HEK293 (cell line): ENCODE data around the gene CXCL14.
A peak's percentile ranks its signal among the peaks of the same experiment; 100 is the strongest.
"Not testable (repeated sequence)": the region's sequence is repeated elsewhere in the genome, so short reads cannot be mapped to it uniquely, and the experiment has no call there.

Experiments used
- CTCF ChIA-PET: fragments of 350-600 bp; formaldehyde crosslinking; extraction: SDS; loops from one replicate; lab custom pipeline; 2021; ENCODE audit warnings: antibody characterized with exemption; lab: Yijun Ruan, JAX
- POLR2A ChIA-PET: fragments of 300-600 bp; formaldehyde crosslinking; extraction: SDS; loops from one replicate; lab custom pipeline; 2020; ENCODE audit warnings: antibody characterized with exemption, inconsistent platforms; lab: Yijun Ruan, JAX
- H3K27ac ChIP-seq: fragments of 200-500 bp; sonication (Bioruptor generic); 2 replicates; pipeline ENCODE4 v1.5.1; 2014; ENCODE audit warnings: low read depth, low read length, control low read depth, inconsistent platforms; ENCODE audit errors: extremely low read depth
- H3K36me3 ChIP-seq, 2 experiments: fragments of 200-500 bp in 1 of 2; sonication (Bioruptor generic) in 1 of 2; 1 replicate in 1 of 2; 2 replicates in 1 of 2; pipeline ENCODE4 v1.5.1; 2014 to 2017; ENCODE audit warnings: inconsistent platforms in 2 of 2, low read length in 2 of 2; ENCODE audit not compliant: control insufficient read depth in 2 of 2, insufficient read depth in 1 of 2
- H3K4me1 ChIP-seq: fragments of 200-500 bp; sonication (Bioruptor generic); 2 replicates; pipeline ENCODE4 v1.5.1; 2014; ENCODE audit warnings: mild to moderate bottlenecking, low read length, inconsistent platforms; ENCODE audit not compliant: control insufficient read depth, insufficient read depth
- H3K4me3 ChIP-seq: 2 replicates; pipeline ENCODE4 v1.5.1; 2011; ENCODE audit warnings: low read depth, mild to moderate bottlenecking, control low read depth, low read length, moderate library complexity
- H3K9me3 ChIP-seq: fragments of 200-500 bp; sonication (Bioruptor generic); 2 replicates; pipeline ENCODE4 v1.5.1; 2014; ENCODE audit warnings: low read depth, low read length, inconsistent platforms; ENCODE audit not compliant: control insufficient read depth, insufficient read depth
- BCL11A ChIP-seq: fragments of 450-650 bp; formaldehyde crosslinking; IDR thresholded peaks from 2 replicates; pipeline ENCODE4 v1.5.1; 2016; ENCODE audit warnings: low read depth, missing biosample characterization, missing genetic modification characterization
- IKZF3 ChIP-seq: fragments of 450-650 bp; IDR thresholded peaks from 2 replicates; pipeline ENCODE4 v1.5.0; 2018; ENCODE audit warnings: missing biosample characterization, mild to moderate bottlenecking, missing genetic modification characterization, moderate library complexity
- KLF9 ChIP-seq: fragments of 450-650 bp; formaldehyde crosslinking; IDR thresholded peaks from 2 replicates; pipeline ENCODE4 v1.5.1; 2016; ENCODE audit warnings: missing biosample characterization, missing genetic modification characterization, low read depth
- OVOL3 ChIP-seq: fragments of 450-650 bp; formaldehyde crosslinking; IDR thresholded peaks from 2 replicates; pipeline ENCODE4 v1.5.1; 2016; ENCODE audit warnings: missing biosample characterization, missing genetic modification characterization
- SCRT2 ChIP-seq: fragments of 450-650 bp; formaldehyde crosslinking; IDR thresholded peaks from 2 replicates; pipeline ENCODE4 v1.5.1; 2016; ENCODE audit warnings: missing biosample characterization, missing genetic modification characterization
- SETDB1 ChIP-seq: IDR thresholded peaks from one replicate; pipeline ENCODE4 v1.6.1; 2017; ENCODE audit warnings: mild to moderate bottlenecking, low read length, moderate library complexity, mixed read lengths; ENCODE audit not compliant: insufficient read length
- TCF7L2 ChIP-seq: IDR thresholded peaks from 2 replicates; pipeline ENCODE4 v1.6.1; 2011; ENCODE audit warnings: low read depth, mild to moderate bottlenecking, inconsistent platforms, low read length, moderate library complexity, borderline replicate concordance
- ZBTB10 ChIP-seq: fragments of 450-650 bp; formaldehyde crosslinking; IDR thresholded peaks from 2 replicates; pipeline ENCODE4 v1.5.1; 2016; ENCODE audit warnings: missing biosample characterization, missing genetic modification characterization
- ZFHX2 ChIP-seq: fragments of 450-650 bp; formaldehyde crosslinking; conservative IDR thresholded peaks from 2 replicates; pipeline ENCODE4 v1.5.1; 2016; ENCODE audit warnings: missing biosample characterization, missing genetic modification characterization
- ZNF133 ChIP-seq: fragments of 450-650 bp; formaldehyde crosslinking; IDR thresholded peaks from 2 replicates; pipeline ENCODE4 v1.5.1; 2016; ENCODE audit warnings: missing biosample characterization, missing genetic modification characterization
- ZNF202 ChIP-seq: fragments of 450-650 bp; formaldehyde crosslinking; IDR thresholded peaks from 2 replicates; pipeline ENCODE4 v1.5.1; 2016; ENCODE audit warnings: missing biosample characterization, missing genetic modification characterization, borderline replicate concordance
- ZNF221 ChIP-seq: fragments of 450-650 bp; formaldehyde crosslinking; IDR thresholded peaks from 2 replicates; pipeline ENCODE4 v1.5.1; 2017; ENCODE audit warnings: missing biosample characterization, missing genetic modification characterization, borderline replicate concordance
- ZNF266 ChIP-seq: fragments of 450-650 bp; formaldehyde crosslinking; IDR thresholded peaks from 2 replicates; pipeline ENCODE4 v1.5.1; 2016; ENCODE audit warnings: missing biosample characterization, missing genetic modification characterization, low read depth
- ZNF311 ChIP-seq: fragments of 450-650 bp; formaldehyde crosslinking; IDR thresholded peaks from 2 replicates; pipeline ENCODE4 v1.5.1; 2017; ENCODE audit warnings: missing biosample characterization, missing genetic modification characterization, borderline replicate concordance
- ZNF341 ChIP-seq: fragments of 450-650 bp; formaldehyde crosslinking; IDR thresholded peaks from 2 replicates; pipeline ENCODE4; 2016; ENCODE audit warnings: low read depth, missing biosample characterization, missing genetic modification characterization
- ZNF37A ChIP-seq: fragments of 450-650 bp; IDR thresholded peaks from 2 replicates; pipeline ENCODE4 v1.5.1; 2018; ENCODE audit warnings: missing biosample characterization, missing genetic modification characterization
- ZNF391 ChIP-seq: fragments of 450-650 bp; formaldehyde crosslinking; IDR thresholded peaks from 2 replicates; pipeline ENCODE4 v1.5.1; 2016; ENCODE audit warnings: low read depth, missing biosample characterization, missing genetic modification characterization, borderline replicate concordance
- ZNF549 ChIP-seq: fragments of 450-650 bp; IDR thresholded peaks from 2 replicates; pipeline ENCODE4 v1.5.1; 2018; ENCODE audit warnings: missing biosample characterization, missing genetic modification characterization, mild to moderate bottlenecking, inconsistent platforms, moderate library complexity
- ZNF610 ChIP-seq: fragments of 450-650 bp; formaldehyde crosslinking; IDR thresholded peaks from 2 replicates; pipeline ENCODE4 v1.5.1; 2016; ENCODE audit warnings: missing biosample characterization, missing genetic modification characterization, borderline replicate concordance
- ZNF623 ChIP-seq: fragments of 450-650 bp; formaldehyde crosslinking; IDR thresholded peaks from 2 replicates; pipeline ENCODE4 v1.5.1; 2016; ENCODE audit warnings: missing biosample characterization, missing genetic modification characterization
- ZNF792 ChIP-seq: fragments of 450-650 bp; formaldehyde crosslinking; IDR thresholded peaks from 2 replicates; pipeline ENCODE4 v1.5.1; 2016; ENCODE audit warnings: missing biosample characterization, missing genetic modification characterization
- TF ChIP-seq, protein P1 (sequence below): fragments of 450-650 bp; formaldehyde crosslinking; IDR thresholded peaks from 2 replicates; pipeline ENCODE4 v1.5.1; 2017; ENCODE audit warnings: missing biosample characterization, mild to moderate bottlenecking, missing genetic modification characterization, moderate library complexity
- TF ChIP-seq, protein P2 (sequence below): fragments of 450-650 bp; formaldehyde crosslinking; IDR thresholded peaks from 2 replicates; pipeline ENCODE4 v1.5.1; 2016; ENCODE audit warnings: missing biosample characterization, missing genetic modification characterization

Gene CXCL14

GRCh38 chr5:135529576-135529975, 49.2 kb downstream of the CXCL14 start:
- H3K9me3 ChIP-seq, H3K36me3 ChIP-seq, H3K27ac ChIP-seq, H3K4me3 ChIP-seq, H3K4me1 ChIP-seq, POLR2A ChIA-PET: not testable (repeated sequence)
- peak; percentile 54 for TF ChIP-seq SETDB1
- CTCF ChIA-PET: interaction anchor here (0.6 to 1.6 kb wide), 4 partner anchors 23 to 578 kb away, joined by 3 to 4 read pairs (median 3); no protein-coding TSS in a partner anchor

DNA sequence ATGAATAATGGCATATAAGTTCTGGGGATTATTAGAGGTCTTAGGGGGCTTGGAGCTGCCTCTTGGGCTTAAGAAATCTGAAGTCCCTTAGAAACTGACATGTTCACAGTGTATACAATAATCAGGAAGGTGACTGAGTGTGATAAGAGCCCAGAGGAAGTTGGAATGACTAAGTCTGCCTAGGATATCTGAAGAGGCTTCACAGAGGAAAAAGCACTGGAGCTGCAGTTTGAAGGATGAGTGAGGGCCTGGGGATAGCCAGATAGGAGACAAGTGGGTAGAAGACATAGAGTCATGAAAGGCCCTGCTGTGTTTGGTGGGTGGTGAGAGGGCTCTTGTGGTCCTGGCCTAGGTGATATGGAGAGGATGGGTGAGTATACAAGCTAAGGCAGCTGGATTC, 51.9 kb downstream of the CXCL14 start:
- H3K4me1 ChIP-seq: no peaks in the 10 kb centered on the region
- ChIA-PET POLR2A (no interaction called here), CTCF (interaction anchor here (1.2 kb wide), 1 partner anchor 34 kb away, joined by 5 read pairs; no protein-coding TSS in a partner anchor)
- H3K4me3 ChIP-seq: no peak overlapping the region
- H3K36me3 ChIP-seq: no peaks in the 10 kb centered on the region
- no peaks in the 10 kb centered on the region for H3K9me3 ChIP-seq
- H3K27ac ChIP-seq: no peak overlapping the region
- TF ChIP-seq IKZF3 (tag by site-specific recombination) (no peak), SCRT2 (tag by site-specific recombination) (no peak), ZNF391 (tag by site-specific recombination) (no peak), KLF9 (tag by site-specific recombination) (no peak), BCL11A (tag by site-specific recombination) (no peak), ZNF341 (no peak), ZNF610 (tag by site-specific recombination) (no peak), ZNF623 (tag by site-specific recombination) (no peak), ZNF311 (tag by site-specific recombination) (no peak), OVOL3 (no peak)

- Histone ChIP-seq H3K4me1 (no peaks in the 10 kb centered on the region), H3K27ac (no peak overlapping the region), H3K4me3 (no peak overlapping the region), H3K9me3 (no peaks in the 10 kb centered on the region)
- POLR2A ChIA-PET: no interaction called here
- CTCF ChIA-PET: interaction anchor here (0.5 to 1.5 kb wide), 3 partner anchors 31 to 508 kb away, joined by 3 read pairs; no protein-coding TSS in a partner anchor
- no peak for TF ChIP-seq ZNF202
- no peak for TF ChIP-seq ZNF133
- TF ChIP-seq, protein P1, sequence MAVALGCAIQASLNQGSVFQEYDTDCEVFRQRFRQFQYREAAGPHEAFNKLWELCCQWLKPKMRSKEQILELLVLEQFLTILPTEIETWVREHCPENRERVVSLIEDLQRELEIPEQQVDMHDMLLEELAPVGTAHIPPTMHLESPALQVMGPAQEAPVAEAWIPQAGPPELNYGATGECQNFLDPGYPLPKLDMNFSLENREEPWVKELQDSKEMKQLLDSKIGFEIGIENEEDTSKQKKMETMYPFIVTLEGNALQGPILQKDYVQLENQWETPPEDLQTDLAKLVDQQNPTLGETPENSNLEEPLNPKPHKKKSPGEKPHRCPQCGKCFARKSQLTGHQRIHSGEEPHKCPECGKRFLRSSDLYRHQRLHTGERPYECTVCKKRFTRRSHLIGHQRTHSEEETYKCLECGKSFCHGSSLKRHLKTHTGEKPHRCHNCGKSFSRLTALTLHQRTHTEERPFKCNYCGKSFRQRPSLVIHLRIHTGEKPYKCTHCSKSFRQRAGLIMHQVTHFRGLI: no peak
- no peak for TF ChIP-seq KLF9 (tag by site-specific recombination)
- TF ChIP-seq, protein P2, sequence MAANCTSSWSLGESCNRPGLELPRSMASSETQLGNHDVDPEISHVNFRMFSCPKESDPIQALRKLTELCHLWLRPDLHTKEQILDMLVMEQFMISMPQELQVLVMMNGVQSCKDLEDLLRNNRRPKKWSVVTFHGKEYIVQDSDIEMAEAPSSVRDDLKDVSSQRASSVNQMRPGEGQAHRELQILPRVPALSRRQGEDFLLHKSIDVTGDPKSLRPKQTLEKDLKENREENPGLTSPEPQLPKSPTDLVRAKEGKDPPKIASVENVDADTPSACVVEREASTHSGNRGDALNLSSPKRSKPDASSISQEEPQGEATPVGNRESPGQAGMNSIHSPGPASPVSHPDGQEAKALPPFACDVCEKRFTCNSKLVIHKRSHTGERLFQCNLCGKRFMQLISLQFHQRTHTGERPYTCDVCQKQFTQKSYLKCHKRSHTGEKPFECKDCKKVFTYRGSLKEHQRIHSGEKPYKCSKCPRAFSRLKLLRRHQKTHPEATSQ (tag by site-specific recombination): no peak
- TF ChIP-seq TCF7L2: no peak
- TF ChIP-seq ZNF266 (tag by site-specific recombination): no peak
- no peak for TF ChIP-seq ZNF792 (tag by site-specific recombination)
- no peak for TF ChIP-seq ZBTB10 (tag by site-specific recombination)
- no peak for TF ChIP-seq IKZF3 (tag by site-specific recombination)
- TF ChIP-seq ZNF221 (tag by site-specific recombination): no peak
- no peak for TF ChIP-seq ZFHX2 (tag by site-specific recombination)
- no peak for TF ChIP-seq ZNF549
- no peak for TF ChIP-seq ZNF37A (tag by site-specific recombination)
- TF ChIP-seq, all 188 proteins: peak for 0
- no peaks in the 10 kb centered on the region for H3K36me3 ChIP-seq
Observed at GRCh38 chr5:135521964-135522363, 56.8 kb downstream of the CXCL14 start.
